Mammary epithelial cell (primary cell): ENCODE data around the gene DGKQ.
A peak's percentile ranks its signal among the peaks of the same experiment; 100 is the strongest.

Source experiments
- CTCF ChIP-seq, 2 donors: IDR thresholded peaks in 1 of 2; conservative IDR thresholded peaks in 1 of 2; 2 replicates each; pipeline ENCODE4 v1.5.1; 2011 to 2012; ENCODE audit warnings: inconsistent platforms in 2 of 2, low read length in 2 of 2, mild to moderate bottlenecking in 2 of 2, control low read depth in 1 of 2, low read depth in 1 of 2; ENCODE audit not compliant: insufficient read depth in 1 of 2; ENCODE audit errors: extremely low read depth in 1 of 2
- EZH2 ChIP-seq: IDR thresholded peaks from 2 replicates; pipeline ENCODE4 v1.6.1; 2012; ENCODE audit warnings: low read length, inconsistent platforms, borderline replicate concordance

DNA sequence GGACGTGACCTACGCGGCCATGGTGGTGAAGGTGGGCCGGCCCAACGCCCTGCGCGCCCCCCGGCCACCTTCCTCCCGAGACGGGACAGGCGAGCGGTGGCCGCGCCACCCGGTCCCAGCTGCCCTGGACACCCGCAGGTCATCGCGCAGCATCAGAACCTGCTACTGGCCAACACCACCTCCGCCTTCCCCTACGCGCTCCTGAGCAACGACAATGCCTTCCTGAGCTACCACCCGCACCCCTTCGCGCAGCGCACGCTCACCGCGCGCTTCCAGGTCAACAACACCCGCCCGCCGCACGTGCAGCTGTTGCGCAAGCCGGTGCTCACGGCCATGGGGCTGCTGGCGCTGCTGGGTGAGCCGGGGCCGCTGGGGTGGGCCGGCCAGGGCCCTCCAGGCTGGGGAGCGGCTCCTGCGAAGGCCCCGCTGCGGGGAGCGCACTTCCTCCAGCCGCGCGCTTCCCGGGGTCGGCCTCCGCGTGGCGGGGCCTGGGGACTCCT, 28.8 kb upstream of the DGKQ start:
- TF ChIP-seq CTCF (conservative IDR thresholded peaks at IDR 0.05 in 1 of 2, IDR thresholded peaks at IDR 0.05 in 1 of 2; ENCODE audit: extremely low read depth in 1 of 2, insufficient read depth in 1 of 2, low read depth in 1 of 2, low read length in 2 of 2) = no peak
- TF ChIP-seq EZH2 = peak; percentile 28
